Right renal cortex interstitium (tissue), 3 donors: ENCODE measurements around the gene CBR1. TPM values are rescaled to one million over a fixed set of nuclear protein-coding genes. Genes with fewer than 3 reads are reported as not detected.

Source experiments
- DNase-seq, 3 donors: peaks; one replicate each; pipeline ENCODE4 v3.0.0-alpha.2; 2013; ENCODE audit warnings: low read depth in 3 of 3, low spot score in 2 of 3
- polyA plus RNA-seq, 3 donors: library from polyadenylated mRNA; unstranded; fragments of 120-200 nt; gene quantifications; one replicate each; pipeline ENCODE4 v1.2.1, GENCODE V29; 2013; ENCODE audit not compliant: insufficient read length in 3 of 3

The CBR1 gene
- polyA plus RNA-seq, 3 donors: 62.1 to 68.7 (median 66.0) TPM

GRCh38 chr21:36109868-36110267 is 40.0 kb downstream of the CBR1 start:
- DNase-seq: no peak

GRCh38 chr21:36111238-36111637 is 41.4 kb downstream of the CBR1 start:
- no peak for DNase-seq

GRCh38 chr21:36113647-36114428 is 44.0 kb downstream of the CBR1 start:
- DNase-seq: no peak

- no peak for DNase-seq
These were observed 45.4 kb downstream of the CBR1 start for GRCh38 chr21:36115138-36115730.

- DNase-seq: no peak
These were observed 47.5 kb downstream of the CBR1 start for GRCh38 chr21:36117286-36117741.

GRCh38 chr21:36120304-36120888 is 50.6 kb downstream of the CBR1 start:
- DNase-seq: no peak

Other genes with a start within 250 kb of the CBR1 start
- 10 to 100 TPM; 24.0 to 30.9 (median 27.8) TPM for gene SETD4, start 9.5 kb upstream of the CBR1 start, polyA plus RNA-seq
- gene CBR3, start 65.1 kb downstream of the CBR1 start, polyA plus RNA-seq: 1 to 10 TPM in 2 of 3 donors, under 1 TPM in 1; 0.89 to 1.6 (median 1.0) TPM
- 1 to 10 TPM; 5.4 to 6.4 (median 6.1) TPM for gene DOP1B, start 86.8 kb downstream of the CBR1 start, polyA plus RNA-seq